PC-3 (cell line): ENCODE measurements around the gene FGD5. TPM values are rescaled to one million over a fixed set of nuclear protein-coding genes. Genes with fewer than 3 reads are reported as not detected.

Experiments used
- ATAC-seq: fragments of 200-7000 bp; cut with Tn5 transposase; 2 replicates; pipeline ENCODE4 v1.9.1; 2020; ENCODE audit warnings: mild to moderate bottlenecking, moderate library complexity
- BruUV-seq: library from RNA; stranded (reverse); fragments of 400-500 nt; replicated peaks from 2 replicates; lab custom pipeline; 2021; lab: Mats Ljungman, UMichigan
- CTCF ChIA-PET: fragments of 300-600 bp; sonication (Branson Sonifier 250); formaldehyde crosslinking; loops from one replicate; lab custom pipeline; 2022; ENCODE audit warnings: antibody characterized with exemption; lab: Charles Lee
- POLR2A ChIA-PET: fragments of 300-600 bp; sonication (Branson Sonifier 250); formaldehyde crosslinking; loops from one replicate; lab custom pipeline; 2022; ENCODE audit warnings: antibody characterized with exemption; ENCODE audit not compliant: unreplicated experiment; lab: Charles Lee
- DNase-seq: peaks from one replicate; pipeline ENCODE4 v3.0.0-alpha.2; 2015
- H2AFZ ChIP-seq: fragments of 300-600 bp; sonication (generic); 2 replicates; pipeline ENCODE4 v1.6.0; 2016; ENCODE audit warnings: antibody characterized with exemption, low read length
- H3F3A ChIP-seq: fragments of 300-600 bp; sonication (generic); one replicate; pipeline ENCODE4 v1.6.0; 2017; ENCODE audit warnings: antibody characterized with exemption, low read length, control low read depth, mild to moderate bottlenecking; ENCODE audit not compliant: unreplicated experiment
- H3K27ac ChIP-seq: fragments of 300-600 bp; sonication (generic); 2 replicates; pipeline ENCODE4 v1.5.1; 2016; ENCODE audit warnings: mild to moderate bottlenecking, low read length
- H3K27me3 ChIP-seq: fragments of 300-600 bp; sonication (generic); 2 replicates; pipeline ENCODE4 v1.6.1; 2016; ENCODE audit warnings: low read length, mixed read lengths
- H3K36me3 ChIP-seq: fragments of 300-600 bp; sonication (generic); 2 replicates; pipeline ENCODE4 v1.6.1; 2016; ENCODE audit warnings: low read depth, mixed run types, low read length, mixed read lengths
- H3K4me1 ChIP-seq: fragments of 300-600 bp; sonication (generic); 2 replicates; pipeline ENCODE4 v1.5.1; 2016; ENCODE audit warnings: low read length; ENCODE audit not compliant: insufficient read depth
- H3K4me2 ChIP-seq: fragments of 300-600 bp; sonication (generic); 2 replicates; pipeline ENCODE4 v1.6.0; 2016; ENCODE audit warnings: low read length
- H3K4me3 ChIP-seq: fragments of 300-600 bp; sonication (generic); 2 replicates; pipeline ENCODE4 v1.5.1; 2016; ENCODE audit warnings: mild to moderate bottlenecking, low read length, mixed read lengths
- H3K79me2 ChIP-seq: fragments of 300-600 bp; sonication (generic); 2 replicates; pipeline ENCODE4 v1.6.1; 2017; ENCODE audit warnings: low read length, mixed read lengths
- H3K9ac ChIP-seq: fragments of 300-600 bp; sonication (generic); 2 replicates; pipeline ENCODE4 v1.6.0; 2016; ENCODE audit warnings: mild to moderate bottlenecking, low read length
- H3K9me2 ChIP-seq: fragments of 300-600 bp; sonication (generic); replicated peaks from 2 replicates; pipeline ENCODE4 v1.6.1; 2016; ENCODE audit warnings: mixed run types, low read length, mixed read lengths
- H3K9me3 ChIP-seq: fragments of 300-600 bp; sonication (generic); 2 replicates; pipeline ENCODE4 v1.6.1; 2016; ENCODE audit warnings: low read length, mixed read lengths
- H4K20me1 ChIP-seq: fragments of 300-600 bp; sonication (generic); 2 replicates; pipeline ENCODE4 v1.6.1; 2016; ENCODE audit warnings: low read length, mixed read lengths
- EZH2 ChIP-seq: fragments of 300-600 bp; sonication (generic); IDR thresholded peaks from one replicate; pipeline ENCODE4 v1.6.1; 2017; ENCODE audit warnings: antibody characterized with exemption, mild to moderate bottlenecking, low read length; ENCODE audit not compliant: unreplicated experiment
- EZH2phosphoT487 ChIP-seq: fragments of 300-600 bp; sonication (generic); IDR thresholded peaks from 2 replicates; pipeline ENCODE4 v1.6.1; 2018; ENCODE audit warnings: mild to moderate bottlenecking, antibody characterized with exemption, low read length, borderline replicate concordance
- intact Hi-C: fragments of 100-400 bp; cut with micrococcal nuclease; formaldehyde crosslinking; loops from 2 replicates; pipeline ENCODE4 v1.9.0; 2023
- total RNA-seq: library from RNA; depleted of rRNA; stranded (reverse); fragments of >200 nt; gene quantifications from 2 replicates; pipeline ENCODE4 v1.2.3, GENCODE V29; 2014
- TF ChIP-seq, protein P1 (sequence below): fragments of 300-600 bp; sonication (generic); conservative IDR thresholded peaks from 2 replicates; pipeline ENCODE4 v1.5.1; 2017; ENCODE audit warnings: antibody characterized with exemption, low read depth, mild to moderate bottlenecking, low read length

The FGD5 gene
- total RNA-seq, 1 experiment from 2014 or later, result not detected

DNA sequence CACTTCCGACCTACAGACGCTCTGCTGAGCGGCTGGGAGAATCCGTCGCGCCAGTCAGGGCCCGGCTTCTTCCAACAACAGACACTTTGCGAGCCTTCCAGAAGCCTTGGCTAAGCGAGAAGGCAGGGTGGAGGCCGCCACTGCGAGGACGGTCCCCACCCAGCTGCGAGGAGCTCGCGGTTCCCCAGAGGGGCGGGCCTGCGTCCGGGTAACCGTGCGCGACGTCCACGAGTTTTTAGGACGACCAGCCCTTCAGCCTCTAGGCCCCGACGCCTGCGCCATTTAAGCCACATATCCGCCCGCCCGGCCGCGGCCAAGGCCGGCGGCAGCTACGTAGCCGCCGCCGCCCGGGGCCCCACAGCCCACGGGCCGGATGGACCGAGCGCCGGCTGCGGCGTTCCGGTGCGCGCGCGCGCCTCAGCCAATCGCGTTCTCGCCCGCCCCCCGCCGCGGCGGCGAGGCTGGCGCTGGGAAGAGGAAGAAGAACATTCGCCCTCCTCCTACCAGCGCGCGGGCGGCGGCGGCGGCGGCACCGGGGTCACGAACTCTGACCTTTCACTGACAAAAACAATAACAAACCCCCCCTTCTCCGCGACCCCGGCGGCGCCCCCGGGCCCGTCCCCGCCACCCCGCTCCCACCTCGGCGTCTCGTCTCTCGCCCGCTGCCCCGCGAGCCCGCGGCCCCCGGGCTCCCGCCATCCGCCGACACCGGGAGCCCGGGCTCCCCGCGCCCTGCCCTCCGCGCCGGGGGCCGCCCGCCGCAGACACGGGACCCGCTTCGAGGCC is 128.5 kb downstream of the FGD5 start, which contains the start of gene NR2C2:
Gene NR2C2 (plus strand): TSS at position 484 of the 786 bp plus-strand sequence. CDS start 56,332 bp downstream, outside the sequence.
- no peaks in the 10 kb centered on the region for H3F3A ChIP-seq
- BruUV-seq, result no TSS peak
- no peaks in the 10 kb centered on the region for H3K9me2 ChIP-seq
- no peaks in the 10 kb centered on the region for H3K9me3 ChIP-seq
- H3K4me3 ChIP-seq, result peak within 1 kb of the TSS; percentile 91
- peak; percentile 71 for ATAC-seq
- POLR2A ChIA-PET, result interaction anchor here (0.6 kb wide), 1 partner anchor 88 kb away, joined by 4 read pairs; no protein-coding TSS in a partner anchor
- H3K9ac ChIP-seq, result peak within 1 kb of the TSS; percentile 99
- H2AFZ ChIP-seq, result peak within 1 kb of the TSS; percentile 94
- peaks cover 74% of the 10 kb centered on the region for H3K79me2 ChIP-seq
- CTCF ChIA-PET, result interaction anchor here (0.6 kb wide), 1 partner anchor 19 kb away, joined by 3 read pairs; no protein-coding TSS in a partner anchor
- peak; percentile 88 for DNase-seq
- no peaks in the 10 kb centered on the region for H3K27me3 ChIP-seq
- peaks cover 4% of the 10 kb centered on the region; the same call in 1 of the 2 replicates for H4K20me1 ChIP-seq
- TF ChIP-seq EZH2, result no peak
- TF ChIP-seq EZH2phosphoT487, result no peak
- TF ChIP-seq, protein P1, sequence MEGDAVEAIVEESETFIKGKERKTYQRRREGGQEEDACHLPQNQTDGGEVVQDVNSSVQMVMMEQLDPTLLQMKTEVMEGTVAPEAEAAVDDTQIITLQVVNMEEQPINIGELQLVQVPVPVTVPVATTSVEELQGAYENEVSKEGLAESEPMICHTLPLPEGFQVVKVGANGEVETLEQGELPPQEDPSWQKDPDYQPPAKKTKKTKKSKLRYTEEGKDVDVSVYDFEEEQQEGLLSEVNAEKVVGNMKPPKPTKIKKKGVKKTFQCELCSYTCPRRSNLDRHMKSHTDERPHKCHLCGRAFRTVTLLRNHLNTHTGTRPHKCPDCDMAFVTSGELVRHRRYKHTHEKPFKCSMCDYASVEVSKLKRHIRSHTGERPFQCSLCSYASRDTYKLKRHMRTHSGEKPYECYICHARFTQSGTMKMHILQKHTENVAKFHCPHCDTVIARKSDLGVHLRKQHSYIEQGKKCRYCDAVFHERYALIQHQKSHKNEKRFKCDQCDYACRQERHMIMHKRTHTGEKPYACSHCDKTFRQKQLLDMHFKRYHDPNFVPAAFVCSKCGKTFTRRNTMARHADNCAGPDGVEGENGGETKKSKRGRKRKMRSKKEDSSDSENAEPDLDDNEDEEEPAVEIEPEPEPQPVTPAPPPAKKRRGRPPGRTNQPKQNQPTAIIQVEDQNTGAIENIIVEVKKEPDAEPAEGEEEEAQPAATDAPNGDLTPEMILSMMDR, result no peak
- peaks cover 16% of the 10 kb centered on the region; the same call in 1 of the 2 replicates for H3K4me1 ChIP-seq
- H3K4me2 ChIP-seq, result peak within 1 kb of the TSS; percentile 86
- intact Hi-C loops, result loop anchor here (2.0 kb wide), 1 partner anchor 52 kb away; no protein-coding TSS in a partner anchor
- H3K36me3 ChIP-seq, result peaks cover 11% of the 10 kb centered on the region; the same call in 1 of the 2 replicates
- peak within 1 kb of the TSS; percentile 97 for H3K27ac ChIP-seq

DNA sequence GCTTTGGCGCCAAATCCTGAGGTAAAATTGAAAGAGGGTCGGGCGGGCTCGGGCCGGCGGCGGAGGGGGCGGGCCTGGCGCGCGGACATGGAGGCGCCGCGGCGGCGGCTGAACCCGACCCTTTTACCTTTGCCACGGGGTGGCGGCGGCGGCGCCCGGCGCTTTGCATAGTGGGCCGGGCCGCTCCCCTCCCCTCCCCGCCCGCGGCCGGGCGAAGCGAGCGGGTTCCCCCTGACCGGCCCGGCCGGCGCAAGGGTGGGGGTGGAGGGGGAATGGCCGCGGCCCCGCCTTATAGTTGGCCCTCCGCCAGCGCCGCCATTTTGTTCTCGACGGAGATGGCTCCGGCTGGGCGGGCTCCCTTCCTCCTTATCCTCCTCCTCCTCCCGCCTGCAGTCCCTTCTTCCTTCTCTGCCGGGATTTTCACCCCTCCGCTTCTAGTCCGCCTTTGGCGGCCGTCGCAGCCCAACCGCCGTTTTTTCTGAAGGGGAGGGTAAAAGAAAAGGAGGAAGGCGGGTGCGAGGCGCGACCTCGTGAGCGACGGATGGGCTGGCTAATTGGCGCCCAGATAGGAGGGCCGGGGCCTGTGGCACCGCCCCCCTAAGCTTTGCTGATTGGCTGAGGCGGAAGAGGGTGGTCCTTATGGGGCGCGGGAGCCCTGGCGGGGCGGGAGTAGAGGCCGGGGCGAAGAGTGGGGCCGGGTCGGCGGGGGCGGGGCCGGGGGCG is 129.3 kb downstream of the FGD5 start:
- intact Hi-C loops, result loop anchor here (1.0 to 2.0 kb wide), 3 partner anchors 51 to 297 kb away; partner anchors contain the start of genes CCDC174 and RBSN
- H3K27me3 ChIP-seq, result no peaks in the 10 kb centered on the region
- H3K9me2 ChIP-seq, result no peaks in the 10 kb centered on the region
- BruUV-seq, result no TSS peak
- peaks cover 2% of the 10 kb centered on the region; the same call in 1 of the 2 replicates for H4K20me1 ChIP-seq
- TF ChIP-seq EZH2phosphoT487 (no peak), EZH2 (no peak)
- TF ChIP-seq, protein P1, result no peak
- DNase-seq (peak; percentile 97), ATAC-seq (peak; percentile 92)
- H3K36me3 ChIP-seq, result peaks cover 11% of the 10 kb centered on the region; the same call in 1 of the 2 replicates
- H3K9ac ChIP-seq, result peak overlapping the region; percentile 99
- ChIA-PET POLR2A (interaction anchor here (0.6 kb wide), 1 partner anchor 87 kb away, joined by 4 read pairs; no protein-coding TSS in a partner anchor), CTCF (interaction anchor here (0.6 kb wide), 1 partner anchor 899 kb away, joined by 4 read pairs; no protein-coding TSS in a partner anchor)
- peak overlapping the region; percentile 91 for H3K4me3 ChIP-seq
- peak overlapping the region; percentile 97 for H3K27ac ChIP-seq
- H3K79me2 ChIP-seq, result peaks cover 80% of the 10 kb centered on the region
- H3F3A ChIP-seq, result no peaks in the 10 kb centered on the region
- peak overlapping the region; percentile 94 for H2AFZ ChIP-seq
- no peaks in the 10 kb centered on the region for H3K9me3 ChIP-seq
- H3K4me1 ChIP-seq, result peaks cover 16% of the 10 kb centered on the region; the same call in 1 of the 2 replicates
- H3K4me2 ChIP-seq, result peak overlapping the region; percentile 76
